ENCODE data around the gene OMP.
"Not testable (repeated sequence)": the region's sequence is repeated elsewhere in the genome, so short reads cannot be mapped to it uniquely, and the experiment has no call there.

OMP gene

GRCh38 chr11:77085652-77086051 lies 17.0 kb upstream of the OMP start:
- no peak for DNase-seq (ENCODE audit: low read depth in 4 of 4, low spot score in 1 of 4)

GRCh38 chr11:77086521-77087472 lies 15.8 kb upstream of the OMP start:
- no peak for DNase-seq (ENCODE audit: low read depth in 4 of 4, low spot score in 1 of 4)

GRCh38 chr11:77087723-77088225 lies 14.9 kb upstream of the OMP start:
- DNase-seq (ENCODE audit: low read depth in 4 of 4, low spot score in 1 of 4) = no peak

DNA sequence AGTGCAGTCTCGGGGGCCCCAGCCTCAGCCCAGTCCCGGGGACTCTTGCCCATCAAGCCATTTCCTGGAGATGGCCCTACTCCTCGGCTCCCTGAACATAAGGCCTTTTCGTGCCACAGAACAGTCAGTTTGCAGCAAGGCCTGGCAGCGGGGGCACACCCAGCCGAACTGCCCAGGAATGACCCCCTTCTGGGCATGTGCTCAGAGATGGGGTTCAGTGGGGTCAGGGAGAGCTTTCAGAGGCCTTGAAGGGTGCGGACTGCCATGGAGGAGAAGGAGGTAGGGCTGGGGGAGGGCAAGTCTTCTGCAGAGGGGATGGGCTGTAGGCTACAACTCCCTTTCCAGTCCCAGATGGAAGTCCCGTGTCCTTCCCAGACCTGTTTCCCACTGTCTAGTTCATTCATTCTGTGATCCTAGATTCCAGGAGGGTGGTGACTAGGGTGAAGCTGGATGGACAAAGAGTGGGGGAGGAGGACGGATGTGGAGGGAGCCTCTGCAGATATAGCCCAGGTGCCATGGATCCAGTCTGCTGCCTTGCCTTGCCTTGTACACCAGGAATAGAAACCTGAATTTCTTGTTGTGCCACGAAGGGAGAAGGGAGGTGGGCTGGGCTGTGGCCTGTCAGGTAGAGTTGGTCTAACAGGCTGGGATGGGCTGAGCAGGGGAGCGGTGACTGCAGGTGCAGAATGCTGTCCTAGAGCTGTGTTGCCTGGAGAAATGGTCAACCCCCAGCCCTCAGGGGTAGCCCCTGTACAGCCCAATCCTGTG lies 14.2 kb upstream of the OMP start:
- DNase-seq (ENCODE audit: low read depth in 4 of 4, low spot score in 1 of 4) = no peak

- DNase-seq (ENCODE audit: low read depth in 4 of 4, low spot score in 1 of 4) = no peak
Observed at GRCh38 chr11:77089004-77089545, 13.6 kb upstream of the OMP start.

GRCh38 chr11:77090046-77090372 lies 12.6 kb upstream of the OMP start:
- DNase-seq (ENCODE audit: low read depth in 4 of 4, low spot score in 1 of 4) = no peak

DNA sequence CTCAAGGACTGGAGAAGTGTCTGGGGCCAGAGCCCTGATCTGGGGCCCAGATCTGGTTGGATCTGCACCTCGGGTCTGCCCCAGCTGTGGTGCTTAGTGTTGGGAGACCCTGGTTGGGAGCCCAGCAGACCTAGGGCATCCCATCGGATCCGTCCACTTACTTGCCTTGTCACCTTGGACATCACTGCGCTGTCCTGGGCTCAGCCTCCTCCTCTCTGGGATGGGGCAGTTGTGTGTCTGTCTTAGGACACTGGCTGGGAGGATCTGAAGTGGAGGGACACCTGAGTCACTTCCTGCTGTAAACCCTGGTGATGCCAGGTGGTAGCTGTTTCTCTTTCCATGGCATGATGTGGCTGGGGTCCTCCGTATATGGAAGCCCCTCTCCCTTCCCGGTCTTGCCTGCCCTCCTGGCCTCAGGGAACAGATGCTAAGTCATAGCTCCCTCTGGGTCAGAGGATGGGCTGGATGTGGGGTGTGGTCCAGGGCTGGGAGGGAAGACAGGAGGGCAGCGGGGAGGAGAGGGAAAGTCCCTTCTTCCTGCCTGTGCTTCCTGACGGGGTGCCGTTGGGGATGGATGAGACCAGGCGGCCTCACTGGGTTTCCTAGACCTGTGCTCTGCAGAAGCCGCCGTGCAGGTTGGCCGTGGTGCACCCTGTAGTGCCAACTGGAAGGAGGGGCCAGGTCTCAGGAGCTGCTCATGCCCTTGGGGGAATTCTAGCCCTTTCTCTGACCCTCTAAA lies 12.1 kb upstream of the OMP start:
- no peak for DNase-seq (ENCODE audit: low read depth in 4 of 4, low spot score in 1 of 4)

GRCh38 chr11:77091146-77091940 lies 11.3 kb upstream of the OMP start:
- DNase-seq (ENCODE audit: low read depth in 4 of 4, low spot score in 1 of 4) = peak; percentile 53 to 69 (median 62)

DNA sequence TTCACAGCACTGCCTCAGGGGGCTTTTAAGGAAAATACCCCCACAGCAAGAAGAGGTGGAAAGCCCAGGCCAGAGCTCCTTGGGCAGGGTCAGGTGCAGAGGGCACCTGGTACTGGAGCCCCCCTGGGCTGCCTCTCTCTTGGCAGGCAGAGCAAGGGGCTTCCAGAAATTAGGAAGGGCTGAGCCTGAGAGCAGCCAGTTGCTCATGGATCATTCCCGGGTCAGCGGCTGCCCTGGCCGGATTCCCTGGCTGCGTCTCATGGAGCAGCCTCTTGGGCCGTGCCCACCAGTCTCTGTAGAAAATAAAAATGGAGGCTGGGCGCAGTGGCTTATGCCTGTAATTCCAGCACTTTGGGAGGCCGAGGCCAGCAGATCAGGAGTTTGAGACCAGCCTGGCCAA lies 10.3 kb upstream of the OMP start:
- DNase-seq (ENCODE audit: low read depth in 4 of 4, low spot score in 1 of 4) = no peak

DNA sequence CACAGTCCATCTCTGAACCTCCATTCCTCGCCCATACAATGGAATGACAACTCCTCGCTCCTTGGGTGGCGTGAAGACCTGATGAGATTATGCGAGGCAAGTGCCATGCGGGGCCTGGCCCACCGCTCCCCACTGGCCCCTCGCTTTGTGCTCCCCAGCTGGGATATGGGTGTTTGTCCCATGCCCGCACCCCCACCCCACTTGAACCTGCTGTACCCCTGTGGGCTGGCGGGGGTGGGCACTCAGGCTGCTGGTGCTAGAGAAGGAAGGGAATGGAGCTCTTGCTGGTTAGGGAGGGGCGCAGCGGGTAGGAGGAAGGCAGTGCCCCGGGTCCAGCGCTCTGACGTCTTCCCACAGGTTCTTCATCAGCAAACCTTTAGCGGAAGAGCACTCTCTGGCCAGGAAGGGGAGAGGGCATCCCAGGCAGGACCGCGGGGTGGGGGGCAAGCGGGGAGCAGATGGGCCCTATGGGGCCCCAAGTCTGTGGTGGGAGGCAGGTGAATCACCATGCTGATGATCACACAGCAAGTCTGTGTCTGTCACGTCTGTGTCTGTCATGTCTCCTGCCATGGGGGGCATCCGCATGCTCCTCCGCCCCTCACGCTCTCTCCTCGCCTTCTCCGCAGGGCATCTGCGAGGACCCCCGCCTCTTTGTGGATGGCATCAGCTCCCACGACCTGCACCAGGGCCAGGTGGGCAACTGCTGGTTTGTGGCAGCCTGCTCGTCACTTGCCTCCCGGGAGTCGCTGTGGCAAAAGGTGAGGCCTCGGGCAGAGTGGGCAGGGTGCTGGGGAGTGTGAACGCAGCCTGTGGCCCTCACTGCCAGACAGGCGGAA lies 9.4 kb upstream of the OMP start:
- no peak for DNase-seq (ENCODE audit: low read depth in 4 of 4, low spot score in 1 of 4)

DNA sequence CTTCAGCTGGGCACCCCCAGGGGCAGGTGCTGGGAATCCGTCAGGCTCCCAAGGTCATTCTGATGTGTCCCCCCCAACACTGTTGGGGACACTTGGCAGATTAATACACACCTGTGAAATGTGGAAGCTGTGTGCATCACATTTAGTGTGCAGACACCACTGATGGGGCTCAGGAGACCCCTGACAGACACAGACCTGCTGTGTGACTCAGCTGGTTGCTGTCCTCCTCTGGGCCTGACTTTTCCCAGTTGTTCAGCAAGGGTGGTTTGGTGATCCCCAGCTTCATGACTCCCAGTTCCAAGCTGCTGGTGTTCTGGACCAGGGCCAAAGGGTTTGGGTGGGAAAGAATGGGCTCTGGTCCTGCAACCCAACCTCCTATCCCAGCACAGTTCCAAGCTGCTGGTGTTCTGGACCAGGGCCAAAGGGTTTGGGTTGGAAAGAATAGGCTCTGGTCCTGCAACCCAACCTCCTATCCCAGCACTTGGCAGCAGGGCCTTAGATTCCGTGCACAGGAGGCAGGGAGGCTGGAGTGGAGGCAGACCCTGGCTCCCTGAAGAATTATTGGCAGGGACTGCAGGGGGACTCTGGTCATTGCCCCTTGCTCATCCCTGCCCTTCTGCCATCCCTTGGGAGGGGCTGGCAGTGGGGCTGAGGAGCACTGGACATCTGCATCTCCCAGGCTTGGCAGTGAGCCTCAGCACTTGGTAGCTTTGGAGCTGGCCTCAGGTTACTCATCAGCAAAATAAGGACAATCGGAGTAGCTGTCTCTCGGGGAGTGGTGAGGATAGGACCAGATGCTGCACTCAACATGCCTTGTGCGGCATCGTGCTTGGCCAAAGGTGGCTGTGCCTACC lies 8.4 kb upstream of the OMP start:
- DNase-seq (ENCODE audit: low read depth in 4 of 4, low spot score in 1 of 4) = no peak

DNA sequence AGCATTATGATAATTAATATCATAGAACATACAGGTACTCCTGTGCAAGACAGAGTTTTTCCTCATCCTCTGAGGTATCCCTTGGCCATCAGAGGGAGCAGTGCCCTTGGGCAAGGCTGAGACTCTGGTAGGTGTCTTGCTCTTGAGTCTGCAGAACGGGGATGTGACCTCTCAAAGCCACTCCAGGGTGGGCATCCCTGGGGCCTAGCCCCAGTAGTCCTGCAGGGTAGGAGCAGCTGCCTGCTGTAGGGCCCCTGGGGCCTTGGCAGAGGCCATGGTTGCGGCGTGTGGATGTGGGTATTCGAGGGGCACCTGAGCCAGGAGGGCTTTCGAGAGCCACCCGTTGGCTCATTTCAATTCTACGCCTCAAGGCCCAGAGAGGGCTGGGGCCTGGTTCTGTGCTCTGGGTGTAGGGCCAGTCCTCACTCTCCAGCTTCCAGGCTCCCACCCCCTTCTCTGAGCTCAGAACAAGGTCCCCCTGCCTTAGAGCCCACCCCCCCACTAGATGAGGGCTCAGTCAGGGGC lies 7.7 kb upstream of the OMP start:
- DNase-seq (ENCODE audit: low read depth in 4 of 4, low spot score in 1 of 4) = no peak

DNA sequence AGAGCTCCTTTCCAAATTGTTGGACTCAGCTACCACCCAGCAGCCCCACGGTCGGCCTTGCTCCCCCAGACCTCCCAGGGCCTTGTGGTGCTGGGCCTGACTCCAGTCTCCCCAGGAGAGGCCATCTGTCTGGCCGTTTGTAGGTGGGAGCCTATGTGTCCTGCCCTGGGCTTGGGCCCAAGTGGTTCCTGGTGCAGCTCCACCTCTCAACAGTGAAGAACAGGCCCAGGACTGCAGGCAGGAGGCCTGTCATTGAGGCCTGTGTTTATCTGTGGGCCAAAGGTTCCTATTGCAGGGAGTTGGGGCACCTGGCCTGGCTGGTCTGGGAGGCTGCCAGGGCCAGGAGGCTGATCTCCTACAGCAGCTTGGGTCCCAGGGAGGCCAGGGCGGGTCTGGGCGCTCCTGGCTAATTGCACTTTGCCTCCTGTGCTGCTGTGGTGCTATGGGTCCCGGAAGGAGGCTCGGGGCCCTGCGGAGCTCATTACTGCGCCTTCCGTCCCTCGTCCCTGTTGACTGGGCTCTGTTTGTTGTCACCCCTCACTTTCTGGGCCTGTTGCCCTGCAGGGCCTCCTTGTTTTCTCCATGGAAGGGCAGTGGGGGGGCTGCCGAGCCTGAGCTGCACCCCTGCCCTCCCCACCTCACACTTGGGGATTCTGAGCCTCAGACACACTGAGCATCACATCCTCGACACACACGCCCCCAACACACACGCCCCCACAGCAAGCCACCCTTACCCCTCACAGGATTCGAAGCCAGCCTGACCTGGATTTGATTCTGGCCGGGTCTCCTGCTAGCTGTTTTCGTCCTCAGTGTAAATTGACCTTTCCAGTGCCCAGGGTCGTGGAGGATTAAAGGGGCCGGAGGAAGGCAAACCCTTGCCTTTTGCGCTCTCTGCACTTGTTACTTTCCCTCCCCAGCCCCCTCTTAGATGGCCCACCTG lies 6.8 kb upstream of the OMP start:
- no peak for DNase-seq (ENCODE audit: low read depth in 4 of 4, low spot score in 1 of 4)

DNA sequence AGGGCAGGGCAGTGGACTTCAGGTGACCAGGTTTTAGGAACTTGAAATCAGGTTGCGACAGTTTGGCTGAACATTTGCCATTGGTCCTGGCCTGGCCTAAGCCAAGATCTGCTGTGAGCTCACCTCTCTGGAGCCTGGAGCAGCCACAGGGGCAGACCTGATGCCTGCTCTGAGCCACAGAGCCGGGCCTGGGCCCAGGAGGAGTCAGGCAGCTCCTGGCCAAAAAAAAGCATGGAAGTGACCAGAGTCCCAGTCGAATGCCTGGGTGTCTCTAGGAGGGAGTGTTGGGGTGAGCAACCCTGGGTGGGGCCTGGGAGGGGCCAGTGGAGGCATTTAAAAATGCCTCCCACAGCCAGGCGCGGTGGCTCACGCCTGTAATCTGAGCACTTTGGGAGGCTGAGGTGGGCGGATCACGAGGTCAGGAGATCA lies 6.0 kb upstream of the OMP start:
- no peak for DNase-seq (ENCODE audit: low read depth in 4 of 4, low spot score in 1 of 4)

- not testable (repeated sequence) for DNase-seq (ENCODE audit: low read depth in 4 of 4, low spot score in 1 of 4)
Observed at GRCh38 chr11:77097180-77097579, 5.5 kb upstream of the OMP start.

DNA sequence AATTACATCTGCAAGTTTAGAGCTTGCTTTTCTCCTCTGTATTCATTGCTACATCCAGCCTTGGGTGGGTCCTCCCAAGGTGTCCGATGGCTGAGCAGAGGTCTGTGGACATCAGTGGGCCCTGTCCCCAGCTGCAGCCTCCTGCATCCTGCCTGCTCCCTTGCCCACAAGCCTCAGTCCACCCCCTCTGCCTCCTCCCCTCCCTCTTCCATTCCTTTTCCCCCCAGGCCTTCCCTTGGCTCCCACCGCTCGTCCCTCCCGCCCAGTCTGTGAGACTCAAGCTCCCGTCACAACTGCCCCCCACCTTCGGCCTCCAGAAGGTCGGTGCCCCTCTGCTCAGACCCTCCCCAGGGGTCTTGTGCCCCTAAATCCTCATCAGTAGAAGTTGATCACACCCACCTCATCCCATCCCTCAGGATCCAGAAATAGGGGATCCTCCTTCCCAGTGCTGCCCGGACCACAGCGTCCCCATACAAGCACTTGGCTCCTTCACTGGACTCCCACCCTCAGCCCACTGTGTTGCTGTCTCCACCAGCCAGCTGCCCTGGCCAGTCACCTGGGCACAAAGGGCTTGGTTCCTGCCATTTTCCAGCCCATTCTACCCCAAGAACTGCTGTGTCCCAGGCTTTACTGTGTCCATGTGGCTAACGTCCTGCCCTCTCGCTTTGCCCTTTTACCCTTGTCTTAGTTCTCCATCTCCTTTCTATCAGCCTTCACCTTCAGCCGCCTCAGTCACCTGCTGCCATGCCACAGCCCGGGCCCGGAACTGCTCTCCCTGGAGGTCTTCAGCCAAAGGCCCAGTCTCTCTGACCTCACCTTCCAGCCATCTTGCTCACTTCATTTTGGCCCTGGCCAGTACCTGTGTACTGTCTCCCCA lies 2.2 kb upstream of the OMP start:
- DNase-seq (ENCODE audit: low read depth in 4 of 4, low spot score in 1 of 4) = no peak

Data from stimulated activated CD4-positive, alpha-beta T cell treated with anti-CD3 and anti-CD28 coated beads, Interleukin-1b, Interleukin-23, amount 100 ng/mL, for 24 hours (primary cell).